K562 (cell line): ENCODE results near the gene GJB4. TPM values are rescaled to one million over a fixed set of nuclear protein-coding genes. Genes with fewer than 3 reads are reported as not detected.

Experiments
- ATAC-seq: fragments of 200-7000 bp; cut with Tn5 transposase; 3 replicates; pipeline ENCODE4 v1.9.1; 2020; ENCODE audit warnings: moderate library complexity
- BruUV-seq: library from RNA; stranded (reverse); fragments of 400-500 nt; replicated peaks from 2 replicates; lab custom pipeline; 2021; lab: Mats Ljungman, UMichigan
- CTCF ChIA-PET: fragments of 300-600 bp; formaldehyde crosslinking; extraction: SDS; loops from one replicate; lab custom pipeline; 2021; ENCODE audit warnings: low intra/inter-chr PET ratio; lab: Yijun Ruan, JAX
- POLR2A ChIA-PET: fragments of 300-600, 350-650 bp; sonication (Branson Sonifier 250); formaldehyde crosslinking; extraction: SDS; loops from one replicate; lab custom pipeline; 2021; ENCODE audit warnings: antibody characterized with exemption, inconsistent platforms; lab: Yijun Ruan, JAX
- DNase-seq, 4 experiments: peaks; one replicate each; pipeline versions ENCODE4 v3.0.0 to v3.0.0-alpha.2; 2011 to 2018; ENCODE audit warnings: low spot score in 3 of 4, mixed read lengths in 3 of 4; ENCODE audit errors: extremely low read depth in 1 of 4
- FAIRE-seq: peaks from 2 replicates; lab custom pipeline; 2011; peaks lifted over from hg19 to GRCh38; lab: Jason Lieb, UNC
- H2AFZ ChIP-seq: 2 replicates; pipeline ENCODE4 v1.6.0; 2011; ENCODE audit warnings: low read depth, low read length, control low read depth, inconsistent platforms
- H3K27ac ChIP-seq: fragments of 200-600 bp; 3 replicates; pipeline ENCODE4 v1.8.0; 2011; ENCODE audit warnings: low read depth, mild to moderate bottlenecking, control low read depth, inconsistent platforms, low read length, moderate library complexity, mixed read lengths; ENCODE audit errors: extremely low read depth
- H3K27me3 ChIP-seq, 2 experiments: fragments of 300-600 bp in 1 of 2; 2 replicates in 1 of 2; 3 replicates in 1 of 2; pipeline versions ENCODE4 v1.6.0 to v1.8.0; 2011; ENCODE audit warnings: inconsistent platforms in 2 of 2, low read length in 2 of 2, mild to moderate bottlenecking in 1 of 2, mixed read lengths in 1 of 2, moderate library complexity in 1 of 2; ENCODE audit not compliant: control insufficient read depth in 2 of 2, insufficient read depth in 2 of 2
- H3K36me3 ChIP-seq: fragments of 300-600 bp; 3 replicates; pipeline ENCODE4 v1.8.0; 2011; ENCODE audit warnings: mild to moderate bottlenecking, low read length, inconsistent platforms; ENCODE audit not compliant: control insufficient read depth, insufficient read depth
- H3K4me1 ChIP-seq, 2 experiments: fragments of 200-600 bp in 1 of 2; replicated peaks in 1 of 2; 2 replicates in 1 of 2; 3 replicates in 1 of 2; pipeline versions ENCODE4 v1.5.1 to v1.8.0; 2011; ENCODE audit warnings: inconsistent platforms in 2 of 2, low read length in 2 of 2, mild to moderate bottlenecking in 1 of 2, mixed read lengths in 1 of 2, moderate library complexity in 1 of 2; ENCODE audit not compliant: control insufficient read depth in 2 of 2, insufficient read depth in 2 of 2
- H3K4me2 ChIP-seq: 2 replicates; pipeline ENCODE4 v1.6.1; 2011; ENCODE audit warnings: low read length, control low read depth, inconsistent platforms, mixed read lengths; ENCODE audit not compliant: insufficient read depth
- H3K4me3 ChIP-seq: fragments of 200-600 bp; sonication (generic), shearing (Covaris generic); 2 replicates; pipeline ENCODE4 v1.5.1; 2016; ENCODE audit warnings: control low read depth, inconsistent platforms
- H3K79me2 ChIP-seq: fragments of 200-600 bp; 3 replicates; pipeline ENCODE4 v1.8.0; 2011; ENCODE audit warnings: low read length, inconsistent platforms; ENCODE audit not compliant: control insufficient read depth, insufficient read depth
- H3K9ac ChIP-seq, 2 experiments: 2 replicates each; pipeline versions ENCODE4 v1.6.0 to v1.6.1; 2011; ENCODE audit warnings: low read depth in 2 of 2, low read length in 2 of 2, control low read depth in 1 of 2, inconsistent platforms in 1 of 2, mild to moderate bottlenecking in 1 of 2, mixed read lengths in 1 of 2; ENCODE audit not compliant: insufficient read depth in 1 of 2
- H3K9me1 ChIP-seq: one replicate; pipeline ENCODE4 v1.6.0; 2011; ENCODE audit warnings: inconsistent platforms, mild to moderate bottlenecking, low read length, moderate library complexity; ENCODE audit not compliant: control insufficient read depth, insufficient read depth
- H3K9me3 ChIP-seq: replicated peaks from 2 replicates; pipeline ENCODE4 v1.5.1; 2011; ENCODE audit warnings: low read depth, low read length, inconsistent platforms; ENCODE audit not compliant: control insufficient read depth, insufficient read depth
- H4K20me1 ChIP-seq: replicated peaks from 2 replicates; pipeline ENCODE4 v1.6.1; 2011; ENCODE audit warnings: low read length, inconsistent platforms, mixed read lengths; ENCODE audit not compliant: control insufficient read depth, insufficient read depth
- WGBS: fragments of 100-300 bp; shearing (Covaris generic); methylation state at CpG from one replicate; pipeline ENCODE4 v1.1.6; 2016; ENCODE audit warnings: low coverage, mixed read lengths; ENCODE audit not compliant: insufficient coverage; ENCODE audit errors: missing lambda C conversion rate; 5-methylcytosine and 5-hydroxymethylcytosine counted together
- in situ Hi-C: fragments of 300-500 bp; cut with MboI; formaldehyde crosslinking; loops from 4 replicates; pipeline ENCODE4 v1.15.0; 2018; ENCODE audit warnings: inconsistent platforms, mixed read lengths
- intact Hi-C: fragments of 100-400 bp; cut with micrococcal nuclease; formaldehyde crosslinking; loops from 2 replicates; pipeline ENCODE4 v1.14.2; 2022
- polyA plus RNA-seq, 8 experiments: library from polyadenylated mRNA; depleted of rRNA in 4 of 8; stranded (reverse) in 5 of 8; unstranded in 3 of 8; fragments of >200 nt; fragmentation: Nextera tagmentation in 2 of 8; fragmentation: Illumina TruSeq in 1 of 8; extraction: Ambion mirVana in 2 of 8; extraction: Trizol in 1 of 8; gene quantifications; 2 replicates each; pipeline versions ENCODE4 v1.2.1 to v1.2.3, GENCODE V29; 2011 to 2014; ENCODE audit warnings: inconsistent platforms in 1 of 8, missing spikeins in 1 of 8
- total RNA-seq, 7 experiments: library from RNA; depleted of rRNA in 6 of 7; stranded (reverse); fragments of >200 nt in 6 of 7; fragmentation: Illumina TruSeq in 2 of 7; extraction: Trizol in 2 of 7; gene quantifications; 2 replicates each; pipeline versions ENCODE4 v1.2.1 to v1.2.3, GENCODE V29; 2011 to 2021; ENCODE audit warnings: low replicate concordance in 1 of 7
- TF ChIP-seq, protein P1 (sequence below): fragments of 450-650 bp; IDR thresholded peaks from 2 replicates; pipeline ENCODE4 v1.6.1; 2018; ENCODE audit not compliant: partially characterized antibody
- TF ChIP-seq, protein P2 (sequence below): fragments of 450-650 bp; IDR thresholded peaks from 2 replicates; pipeline ENCODE4 v1.6.1; 2016; ENCODE audit warnings: mild to moderate bottlenecking, moderate library complexity

Gene GJB4
- total and polyA plus RNA-seq, 9 of the 15 experiments (the other 6 are each of a cell fraction or from before 2014, with no cell fraction given), result 0.03 TPM; not detected in 8

DNA sequence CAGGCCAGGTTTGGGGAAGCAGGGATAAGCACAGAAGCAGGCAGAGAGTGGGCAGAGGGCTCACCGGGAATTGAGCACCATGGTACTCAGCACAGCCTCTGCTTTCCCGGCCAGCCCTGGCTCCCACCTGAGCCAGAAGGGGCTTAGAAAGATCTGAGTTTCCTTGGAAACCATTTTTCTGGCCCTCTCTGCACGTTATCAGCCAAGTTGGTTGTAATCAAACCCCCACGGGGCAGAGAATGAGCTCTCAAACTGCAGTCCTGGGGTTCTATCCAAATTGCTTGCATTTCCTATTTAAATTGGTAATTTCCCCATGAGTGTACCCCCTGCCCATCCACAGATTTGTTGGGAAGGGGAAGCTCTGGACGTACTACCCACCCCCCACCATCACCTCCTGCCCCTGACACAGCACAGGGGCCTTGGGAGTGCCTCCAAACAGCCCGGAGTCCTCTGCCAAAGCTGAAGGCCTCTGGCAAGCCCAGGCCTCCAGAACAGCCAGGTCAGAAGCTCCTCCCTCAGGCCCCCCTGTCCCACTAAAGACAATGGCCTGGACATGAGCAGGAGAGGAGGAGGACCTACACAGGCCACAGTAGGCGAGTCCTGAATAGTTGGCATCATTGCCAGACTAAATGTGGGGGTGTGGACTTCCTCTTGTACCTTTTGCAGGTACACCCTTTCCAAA is 47.4 kb upstream of the GJB4 start:
- Histone ChIP-seq H3K27ac (no peak overlapping the region), H4K20me1 (no peaks in the 10 kb centered on the region), H3K36me3 (no peaks in the 10 kb centered on the region), H3K9ac (no peak overlapping the region), H2AFZ (no peak overlapping the region), H3K4me2 (no peak overlapping the region), H3K9me1 (no peaks in the 10 kb centered on the region), H3K9me3 (no peaks in the 10 kb centered on the region), H3K79me2 (no peaks in the 10 kb centered on the region), H3K4me3 (no peak overlapping the region), H3K27me3 (peaks cover 0 to 9% of the 10 kb centered on the region in 2 experiments; a peak in 1 of 5 replicates), H3K4me1 (no peaks in the 10 kb centered on the region)
- ChIA-PET CTCF (no interaction called here), POLR2A (interaction anchor here (0.6 kb wide), 2 partner anchors 9 to 113 kb away, joined by 3 read pairs; no protein-coding TSS in a partner anchor)
- ATAC-seq (no peak), FAIRE-seq (no peak), DNase-seq (no peak)
- TF ChIP-seq, protein P1, sequence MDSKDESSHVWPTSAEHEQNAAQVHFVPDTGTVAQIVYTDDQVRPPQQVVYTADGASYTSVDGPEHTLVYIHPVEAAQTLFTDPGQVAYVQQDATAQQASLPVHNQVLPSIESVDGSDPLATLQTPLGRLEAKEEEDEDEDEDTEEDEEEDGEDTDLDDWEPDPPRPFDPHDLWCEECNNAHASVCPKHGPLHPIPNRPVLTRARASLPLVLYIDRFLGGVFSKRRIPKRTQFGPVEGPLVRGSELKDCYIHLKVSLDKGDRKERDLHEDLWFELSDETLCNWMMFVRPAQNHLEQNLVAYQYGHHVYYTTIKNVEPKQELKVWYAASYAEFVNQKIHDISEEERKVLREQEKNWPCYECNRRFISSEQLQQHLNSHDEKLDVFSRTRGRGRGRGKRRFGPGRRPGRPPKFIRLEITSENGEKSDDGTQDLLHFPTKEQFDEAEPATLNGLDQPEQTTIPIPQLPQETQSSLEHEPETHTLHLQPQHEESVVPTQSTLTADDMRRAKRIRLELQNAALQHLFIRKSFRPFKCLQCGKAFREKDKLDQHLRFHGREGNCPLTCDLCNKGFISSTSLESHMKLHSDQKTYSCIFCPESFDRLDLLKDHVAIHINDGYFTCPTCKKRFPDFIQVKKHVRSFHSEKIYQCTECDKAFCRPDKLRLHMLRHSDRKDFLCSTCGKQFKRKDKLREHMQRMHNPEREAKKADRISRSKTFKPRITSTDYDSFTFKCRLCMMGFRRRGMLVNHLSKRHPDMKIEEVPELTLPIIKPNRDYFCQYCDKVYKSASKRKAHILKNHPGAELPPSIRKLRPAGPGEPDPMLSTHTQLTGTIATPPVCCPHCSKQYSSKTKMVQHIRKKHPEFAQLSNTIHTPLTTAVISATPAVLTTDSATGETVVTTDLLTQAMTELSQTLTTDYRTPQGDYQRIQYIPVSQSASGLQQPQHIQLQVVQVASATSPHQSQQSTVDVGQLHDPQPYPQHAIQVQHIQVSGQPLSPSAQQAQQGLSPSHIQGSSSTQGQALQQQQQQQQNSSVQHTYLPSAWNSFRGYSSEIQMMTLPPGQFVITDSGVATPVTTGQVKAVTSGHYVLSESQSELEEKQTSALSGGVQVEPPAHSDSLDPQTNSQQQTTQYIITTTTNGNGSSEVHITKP, result peak; percentile 21
- TF ChIP-seq, protein P2, sequence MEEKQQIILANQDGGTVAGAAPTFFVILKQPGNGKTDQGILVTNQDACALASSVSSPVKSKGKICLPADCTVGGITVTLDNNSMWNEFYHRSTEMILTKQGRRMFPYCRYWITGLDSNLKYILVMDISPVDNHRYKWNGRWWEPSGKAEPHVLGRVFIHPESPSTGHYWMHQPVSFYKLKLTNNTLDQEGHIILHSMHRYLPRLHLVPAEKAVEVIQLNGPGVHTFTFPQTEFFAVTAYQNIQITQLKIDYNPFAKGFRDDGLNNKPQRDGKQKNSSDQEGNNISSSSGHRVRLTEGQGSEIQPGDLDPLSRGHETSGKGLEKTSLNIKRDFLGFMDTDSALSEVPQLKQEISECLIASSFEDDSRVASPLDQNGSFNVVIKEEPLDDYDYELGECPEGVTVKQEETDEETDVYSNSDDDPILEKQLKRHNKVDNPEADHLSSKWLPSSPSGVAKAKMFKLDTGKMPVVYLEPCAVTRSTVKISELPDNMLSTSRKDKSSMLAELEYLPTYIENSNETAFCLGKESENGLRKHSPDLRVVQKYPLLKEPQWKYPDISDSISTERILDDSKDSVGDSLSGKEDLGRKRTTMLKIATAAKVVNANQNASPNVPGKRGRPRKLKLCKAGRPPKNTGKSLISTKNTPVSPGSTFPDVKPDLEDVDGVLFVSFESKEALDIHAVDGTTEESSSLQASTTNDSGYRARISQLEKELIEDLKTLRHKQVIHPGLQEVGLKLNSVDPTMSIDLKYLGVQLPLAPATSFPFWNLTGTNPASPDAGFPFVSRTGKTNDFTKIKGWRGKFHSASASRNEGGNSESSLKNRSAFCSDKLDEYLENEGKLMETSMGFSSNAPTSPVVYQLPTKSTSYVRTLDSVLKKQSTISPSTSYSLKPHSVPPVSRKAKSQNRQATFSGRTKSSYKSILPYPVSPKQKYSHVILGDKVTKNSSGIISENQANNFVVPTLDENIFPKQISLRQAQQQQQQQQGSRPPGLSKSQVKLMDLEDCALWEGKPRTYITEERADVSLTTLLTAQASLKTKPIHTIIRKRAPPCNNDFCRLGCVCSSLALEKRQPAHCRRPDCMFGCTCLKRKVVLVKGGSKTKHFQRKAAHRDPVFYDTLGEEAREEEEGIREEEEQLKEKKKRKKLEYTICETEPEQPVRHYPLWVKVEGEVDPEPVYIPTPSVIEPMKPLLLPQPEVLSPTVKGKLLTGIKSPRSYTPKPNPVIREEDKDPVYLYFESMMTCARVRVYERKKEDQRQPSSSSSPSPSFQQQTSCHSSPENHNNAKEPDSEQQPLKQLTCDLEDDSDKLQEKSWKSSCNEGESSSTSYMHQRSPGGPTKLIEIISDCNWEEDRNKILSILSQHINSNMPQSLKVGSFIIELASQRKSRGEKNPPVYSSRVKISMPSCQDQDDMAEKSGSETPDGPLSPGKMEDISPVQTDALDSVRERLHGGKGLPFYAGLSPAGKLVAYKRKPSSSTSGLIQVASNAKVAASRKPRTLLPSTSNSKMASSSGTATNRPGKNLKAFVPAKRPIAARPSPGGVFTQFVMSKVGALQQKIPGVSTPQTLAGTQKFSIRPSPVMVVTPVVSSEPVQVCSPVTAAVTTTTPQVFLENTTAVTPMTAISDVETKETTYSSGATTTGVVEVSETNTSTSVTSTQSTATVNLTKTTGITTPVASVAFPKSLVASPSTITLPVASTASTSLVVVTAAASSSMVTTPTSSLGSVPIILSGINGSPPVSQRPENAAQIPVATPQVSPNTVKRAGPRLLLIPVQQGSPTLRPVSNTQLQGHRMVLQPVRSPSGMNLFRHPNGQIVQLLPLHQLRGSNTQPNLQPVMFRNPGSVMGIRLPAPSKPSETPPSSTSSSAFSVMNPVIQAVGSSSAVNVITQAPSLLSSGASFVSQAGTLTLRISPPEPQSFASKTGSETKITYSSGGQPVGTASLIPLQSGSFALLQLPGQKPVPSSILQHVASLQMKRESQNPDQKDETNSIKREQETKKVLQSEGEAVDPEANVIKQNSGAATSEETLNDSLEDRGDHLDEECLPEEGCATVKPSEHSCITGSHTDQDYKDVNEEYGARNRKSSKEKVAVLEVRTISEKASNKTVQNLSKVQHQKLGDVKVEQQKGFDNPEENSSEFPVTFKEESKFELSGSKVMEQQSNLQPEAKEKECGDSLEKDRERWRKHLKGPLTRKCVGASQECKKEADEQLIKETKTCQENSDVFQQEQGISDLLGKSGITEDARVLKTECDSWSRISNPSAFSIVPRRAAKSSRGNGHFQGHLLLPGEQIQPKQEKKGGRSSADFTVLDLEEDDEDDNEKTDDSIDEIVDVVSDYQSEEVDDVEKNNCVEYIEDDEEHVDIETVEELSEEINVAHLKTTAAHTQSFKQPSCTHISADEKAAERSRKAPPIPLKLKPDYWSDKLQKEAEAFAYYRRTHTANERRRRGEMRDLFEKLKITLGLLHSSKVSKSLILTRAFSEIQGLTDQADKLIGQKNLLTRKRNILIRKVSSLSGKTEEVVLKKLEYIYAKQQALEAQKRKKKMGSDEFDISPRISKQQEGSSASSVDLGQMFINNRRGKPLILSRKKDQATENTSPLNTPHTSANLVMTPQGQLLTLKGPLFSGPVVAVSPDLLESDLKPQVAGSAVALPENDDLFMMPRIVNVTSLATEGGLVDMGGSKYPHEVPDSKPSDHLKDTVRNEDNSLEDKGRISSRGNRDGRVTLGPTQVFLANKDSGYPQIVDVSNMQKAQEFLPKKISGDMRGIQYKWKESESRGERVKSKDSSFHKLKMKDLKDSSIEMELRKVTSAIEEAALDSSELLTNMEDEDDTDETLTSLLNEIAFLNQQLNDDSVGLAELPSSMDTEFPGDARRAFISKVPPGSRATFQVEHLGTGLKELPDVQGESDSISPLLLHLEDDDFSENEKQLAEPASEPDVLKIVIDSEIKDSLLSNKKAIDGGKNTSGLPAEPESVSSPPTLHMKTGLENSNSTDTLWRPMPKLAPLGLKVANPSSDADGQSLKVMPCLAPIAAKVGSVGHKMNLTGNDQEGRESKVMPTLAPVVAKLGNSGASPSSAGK, result no peak
- WGBS, result 1% methylated on average over 6 of the region's 7 CpGs
- no TSS peak for BruUV-seq
- intact Hi-C loops, result no loop called here
- in situ Hi-C loops, result no loop called here
